Measurements from ENCODE around the gene SMAD7.

Gene SMAD7

DNA sequence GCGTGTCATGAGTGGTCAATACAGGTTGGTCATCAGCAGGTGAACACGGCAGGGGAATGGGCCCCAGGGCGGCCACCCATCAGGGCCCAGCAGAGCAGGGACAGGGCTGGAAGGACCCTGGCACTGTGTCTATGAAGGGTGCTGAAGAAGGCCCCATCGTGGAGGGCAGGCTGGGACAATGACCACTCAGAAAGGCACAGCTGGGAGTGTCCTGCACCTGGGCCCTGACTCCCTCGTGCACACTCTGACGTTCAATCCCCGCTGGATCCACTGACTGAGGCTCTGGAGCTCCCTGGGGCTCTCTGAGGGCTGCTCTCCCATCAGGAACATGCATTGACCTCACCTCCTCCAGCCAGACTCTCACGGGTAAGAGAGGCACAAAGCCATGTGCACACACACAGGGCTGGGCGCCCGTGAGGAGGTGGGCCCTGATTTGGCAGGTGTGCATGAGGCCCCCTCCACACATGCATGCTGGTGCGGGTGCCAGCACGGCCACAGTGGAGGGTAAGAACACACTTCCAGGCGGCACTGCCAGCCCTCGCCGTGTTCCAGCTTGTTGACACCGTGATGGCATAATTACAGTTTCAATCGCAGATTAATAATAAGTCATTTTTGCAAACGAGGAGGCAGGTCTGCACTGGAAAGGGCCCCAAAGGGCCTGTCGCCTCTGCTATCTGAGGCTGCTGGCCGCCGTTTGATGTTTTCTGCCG is 58.5 kb downstream of the SMAD7 start:
- DNase-seq: peak; percentile 11

DNA sequence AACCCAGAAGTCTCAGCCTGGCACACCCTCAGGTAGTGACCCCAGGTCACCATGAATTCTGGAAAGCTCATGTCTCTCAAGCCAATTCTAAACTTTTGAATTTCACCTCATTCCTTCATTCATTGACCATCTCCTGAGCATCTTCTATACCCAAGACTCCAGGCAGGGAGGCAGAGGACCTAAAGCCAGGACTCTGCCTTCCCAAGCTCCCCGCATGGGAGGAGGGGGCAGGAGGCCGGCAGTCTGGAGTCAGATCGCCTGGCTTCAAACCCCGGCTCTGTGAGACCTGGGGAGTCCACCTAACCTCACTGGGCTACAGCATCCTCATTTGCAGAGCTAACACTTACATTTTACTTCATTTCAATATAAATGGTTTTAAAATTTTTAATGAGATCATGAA is 59.0 kb downstream of the SMAD7 start:
- DNase-seq: no peak

DNA sequence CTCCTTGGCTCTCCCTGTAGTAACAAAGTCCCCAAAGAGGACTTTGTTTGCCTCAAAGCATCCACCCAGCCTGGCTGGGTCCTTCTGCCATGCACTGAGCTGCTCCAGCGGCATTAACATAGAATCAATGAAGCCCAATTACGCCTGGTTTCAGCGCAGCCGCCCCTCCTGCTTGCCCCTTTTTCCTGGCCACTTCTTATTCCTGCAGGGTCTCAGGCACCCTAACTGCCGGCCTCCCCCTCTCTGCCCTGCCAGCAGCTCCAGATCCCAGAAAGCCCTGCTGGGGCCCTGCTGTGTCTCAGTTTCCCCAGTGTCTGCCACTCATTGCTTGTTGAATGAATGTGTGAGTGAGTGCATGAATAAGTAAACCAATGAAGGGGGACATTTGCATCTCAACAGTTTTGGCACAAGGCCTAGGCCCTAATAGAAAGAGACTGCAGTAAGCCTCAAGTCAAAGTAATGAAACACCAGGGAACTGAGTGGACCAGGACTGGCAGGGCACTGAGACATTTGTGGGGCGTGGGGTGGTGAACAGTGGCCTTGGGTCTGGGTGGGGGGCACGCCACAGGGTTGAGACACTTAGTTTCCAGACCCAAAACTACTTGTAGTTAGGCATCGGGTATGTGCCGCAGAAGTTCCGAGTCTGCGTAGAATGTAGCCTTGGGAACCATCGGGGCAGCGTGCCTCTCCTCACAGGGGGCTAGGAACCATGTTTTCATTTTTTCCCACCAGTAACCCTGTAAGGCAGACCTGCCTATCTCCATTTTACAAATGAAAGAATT is 60.6 kb downstream of the SMAD7 start:
- no peak for DNase-seq

DNA sequence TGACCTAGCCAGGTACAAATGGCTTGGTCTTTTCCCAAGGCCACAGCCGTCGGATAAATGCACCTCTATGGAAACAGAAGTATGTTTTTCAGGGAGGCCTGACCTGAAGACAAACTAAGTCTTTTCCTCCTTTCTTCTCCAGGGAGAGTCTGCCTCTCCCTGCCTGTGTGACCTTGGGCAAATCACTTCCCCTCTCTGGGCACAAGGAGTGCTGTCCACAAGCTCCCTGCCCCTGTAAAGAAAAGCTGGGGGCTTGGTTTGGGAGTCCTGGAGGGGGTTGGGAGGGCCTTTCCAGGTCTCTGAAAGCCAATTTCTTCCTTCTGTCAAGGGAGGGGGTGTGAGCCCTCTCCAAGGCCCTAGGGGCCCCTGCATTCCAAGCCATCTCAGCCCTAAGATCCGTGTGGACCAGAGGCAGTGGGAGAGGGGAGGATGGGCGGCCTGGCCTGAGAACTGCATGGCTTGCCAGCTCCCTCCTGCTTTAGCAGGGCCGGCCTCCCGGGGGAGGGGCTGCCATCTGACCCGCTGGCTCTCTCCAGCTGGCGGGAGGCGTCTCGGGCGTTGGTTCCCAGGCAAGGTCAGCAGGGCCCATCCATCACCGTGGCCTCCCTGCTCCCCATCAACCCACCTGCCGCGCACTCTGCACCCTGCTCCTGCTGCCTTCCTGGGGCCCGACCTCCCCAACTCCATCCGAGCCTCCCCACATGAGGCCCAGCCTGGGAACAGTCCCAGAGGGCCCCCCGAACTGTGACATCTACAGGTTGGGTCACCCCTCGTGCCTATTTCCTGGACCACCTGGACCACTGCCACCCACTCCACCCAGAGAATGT is 61.4 kb downstream of the SMAD7 start:
- no peak for DNase-seq

DNA sequence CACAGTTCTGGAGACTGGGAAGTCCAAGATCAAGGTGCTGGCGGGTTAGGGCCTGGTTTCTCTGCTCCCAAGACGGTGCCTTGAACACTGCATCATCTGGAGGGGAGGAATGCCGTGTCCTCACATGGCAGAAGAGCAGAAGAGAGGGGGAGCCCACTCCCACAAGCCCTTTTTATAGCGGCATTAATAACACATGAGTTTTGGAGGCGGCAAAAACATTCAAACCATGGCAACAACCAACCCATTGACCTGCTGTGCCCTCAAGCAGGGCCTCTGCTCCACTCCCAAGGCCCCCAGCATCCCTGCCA is 62.0 kb downstream of the SMAD7 start:
- no peak for DNase-seq

DNA sequence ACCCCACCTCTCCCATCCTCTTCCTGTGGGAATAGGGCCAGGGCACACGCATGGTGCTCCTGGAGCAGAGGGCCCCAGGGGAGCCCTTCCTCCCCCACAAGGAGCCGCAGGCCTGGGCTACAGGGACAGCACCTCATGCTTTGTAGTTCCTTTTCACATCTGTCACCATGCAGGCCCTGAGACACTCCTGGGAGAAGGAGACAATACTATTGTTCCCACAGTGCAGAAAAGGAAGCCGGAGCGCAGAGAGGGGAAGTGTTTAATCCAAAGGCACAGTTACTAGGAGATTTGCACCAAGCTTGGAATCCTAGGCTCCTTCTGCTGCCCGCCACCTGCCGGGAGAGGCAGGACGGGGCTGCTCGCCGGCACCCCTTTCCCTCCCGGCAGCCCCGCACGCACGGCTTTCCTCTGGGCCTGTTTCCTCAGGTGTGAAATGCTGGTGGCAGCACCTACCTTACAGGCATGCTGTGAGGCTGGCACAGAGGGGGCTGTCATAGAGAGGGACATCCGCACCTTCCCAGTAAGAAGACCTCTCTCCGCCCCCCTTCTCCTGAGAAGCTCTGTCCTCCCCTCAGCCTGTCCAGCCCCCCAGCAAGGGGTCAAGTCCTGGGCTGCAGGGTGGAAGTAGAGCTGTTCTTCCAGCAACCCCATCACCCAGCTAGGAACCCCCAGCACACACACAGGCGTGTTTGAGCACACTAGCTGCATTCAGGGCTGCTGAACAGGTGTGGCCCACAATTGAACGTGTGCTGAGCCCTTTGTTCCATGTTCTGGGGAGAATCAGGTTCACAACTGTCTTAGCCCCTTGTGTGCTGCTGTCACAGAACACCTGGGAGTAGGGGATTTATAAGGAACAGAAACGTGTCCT is 62.6 kb downstream of the SMAD7 start:
- DNase-seq: no peak

DNA sequence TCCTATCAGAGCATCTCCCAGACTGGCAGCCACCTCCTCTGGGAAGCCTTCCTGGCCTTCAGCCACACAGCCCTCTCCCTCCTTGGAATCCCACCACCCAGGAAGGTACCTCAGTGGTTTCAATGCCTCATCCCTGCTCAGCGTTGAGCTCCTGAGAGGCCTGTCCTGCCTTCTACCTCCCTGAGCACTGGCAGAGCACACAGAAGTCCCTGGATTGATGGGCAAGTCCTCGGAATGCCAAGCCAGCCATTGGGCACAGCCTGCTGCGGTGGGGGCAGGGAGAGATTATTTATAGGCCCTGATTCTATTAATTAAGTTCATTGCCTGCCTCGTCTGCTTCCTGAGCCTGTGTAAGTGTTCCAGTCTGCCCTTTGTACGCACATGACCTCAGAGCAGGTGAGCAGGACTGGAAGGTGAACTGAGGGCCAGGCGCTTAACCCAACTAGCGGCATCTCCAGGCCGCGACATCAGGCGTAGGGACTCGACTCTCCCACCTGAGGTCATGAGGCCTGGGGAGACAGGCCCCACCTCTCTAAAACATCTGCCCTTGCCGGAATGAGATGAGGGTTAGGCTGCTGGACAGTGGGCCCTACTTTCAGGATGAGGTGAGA is 63.4 kb downstream of the SMAD7 start:
- DNase-seq: no peak

DNA sequence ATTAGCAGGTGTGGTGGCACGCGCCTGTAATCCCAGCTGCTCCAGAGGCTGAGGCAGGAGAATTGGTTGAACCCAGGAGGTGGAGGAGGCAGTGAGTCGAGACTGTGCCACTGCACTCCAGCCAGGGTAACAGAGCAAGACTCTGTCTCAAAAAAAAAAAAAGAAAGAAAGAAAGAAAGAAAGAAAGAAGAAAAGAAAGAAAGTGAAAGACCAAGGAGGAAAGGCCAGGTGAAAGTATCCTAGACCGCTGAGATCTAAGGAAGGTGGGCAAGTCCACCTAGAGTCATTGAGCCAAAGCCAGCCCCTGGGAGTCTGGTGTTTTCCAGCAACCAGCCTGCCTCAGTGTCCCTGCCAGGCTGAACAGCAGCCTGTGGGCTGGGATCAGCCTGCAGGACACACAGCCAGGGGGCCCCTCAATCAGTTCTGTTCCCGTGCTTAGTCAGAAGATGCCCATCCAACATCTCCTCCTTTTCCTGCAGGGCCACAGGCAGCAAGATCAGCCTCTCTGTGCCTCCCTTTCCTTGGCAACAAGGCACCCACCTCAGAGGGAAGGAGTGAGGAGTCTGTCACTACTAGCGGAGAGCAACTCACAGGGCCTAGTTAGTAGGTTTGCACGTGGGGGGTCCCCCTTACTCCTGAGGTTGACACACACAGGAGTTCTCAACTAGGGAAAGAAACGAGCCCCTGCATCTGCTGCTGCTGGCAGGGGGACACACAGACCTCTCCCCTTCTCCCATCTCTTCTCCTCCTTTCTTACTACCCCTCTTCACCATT is 64.1 kb downstream of the SMAD7 start:
- DNase-seq: no peak

DNA sequence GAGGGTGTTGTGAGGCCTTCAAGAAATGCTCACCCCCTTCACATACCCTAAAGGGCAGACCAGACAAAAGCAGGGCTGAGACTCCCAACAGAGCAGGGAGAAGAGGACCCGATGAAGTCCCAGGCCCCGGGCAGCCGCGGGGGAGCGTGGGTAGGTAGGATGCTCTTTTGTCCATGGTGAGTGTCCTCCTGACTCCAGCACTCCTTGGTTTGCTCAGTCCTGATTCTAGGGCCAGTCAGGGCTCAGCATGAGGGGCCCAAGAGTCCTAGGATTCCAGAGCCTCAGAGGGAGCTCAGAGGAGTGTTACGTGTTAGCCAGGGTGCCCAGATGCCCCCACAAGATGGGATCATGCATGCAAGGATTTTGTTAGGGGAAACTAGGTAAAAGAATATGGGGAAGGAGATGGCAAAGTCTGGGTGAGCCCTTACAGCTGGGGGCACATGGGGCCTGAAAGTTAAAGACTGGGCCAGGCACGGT is 64.8 kb downstream of the SMAD7 start:
- DNase-seq: no peak

DNA sequence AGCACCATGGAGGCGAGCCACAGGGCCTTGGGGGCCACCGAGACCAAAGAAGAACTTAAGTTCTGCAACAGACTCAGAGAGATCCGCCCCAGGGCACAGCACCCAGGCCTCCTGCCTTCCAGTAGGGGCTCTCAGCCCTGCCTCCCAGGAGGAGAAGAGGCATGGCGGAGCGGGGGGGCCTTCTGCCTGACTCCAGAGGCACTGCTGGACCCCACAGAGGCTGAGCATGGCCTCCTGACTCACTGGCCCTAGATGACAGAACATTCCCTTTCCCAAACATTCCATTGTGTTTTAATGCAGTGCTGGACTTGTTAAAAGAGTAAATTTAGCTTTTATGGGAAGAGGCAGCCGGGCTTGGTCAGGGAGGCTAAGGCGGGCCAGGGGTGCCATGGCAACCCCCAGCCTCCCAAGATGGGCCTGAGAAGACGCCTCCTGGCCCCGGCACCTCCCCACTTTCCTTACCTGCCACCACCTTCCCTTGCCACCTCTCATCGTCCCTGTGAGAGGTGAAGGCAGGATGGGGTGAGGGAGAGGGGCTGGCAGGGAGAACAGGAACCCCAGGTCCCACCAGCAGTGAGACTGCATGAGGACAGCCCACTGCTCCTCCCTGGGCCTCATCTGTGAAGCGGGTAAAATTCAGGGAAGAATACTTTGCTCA is 65.4 kb downstream of the SMAD7 start:
- DNase-seq: no peak

DNA sequence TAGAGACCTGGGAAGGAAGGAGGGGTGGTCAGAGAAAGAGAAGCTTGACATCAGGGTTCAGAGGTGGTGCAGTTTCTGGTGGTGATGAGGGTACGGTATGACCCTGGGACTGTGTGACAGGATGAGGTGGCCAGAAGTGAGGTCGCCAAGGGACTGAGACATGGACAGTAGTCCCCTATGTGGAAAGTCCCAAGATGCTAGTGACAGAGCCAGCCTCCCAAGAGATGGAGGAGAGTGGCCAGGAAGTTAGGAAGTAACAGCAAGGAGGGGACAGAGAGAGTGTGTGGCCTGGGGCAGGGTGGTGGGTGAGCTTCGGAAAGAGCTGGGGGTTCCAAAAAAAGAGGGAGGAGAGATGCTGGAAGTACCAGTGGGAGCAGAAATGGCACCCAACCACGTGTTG is 66.0 kb downstream of the SMAD7 start:
- DNase-seq: no peak

DNA sequence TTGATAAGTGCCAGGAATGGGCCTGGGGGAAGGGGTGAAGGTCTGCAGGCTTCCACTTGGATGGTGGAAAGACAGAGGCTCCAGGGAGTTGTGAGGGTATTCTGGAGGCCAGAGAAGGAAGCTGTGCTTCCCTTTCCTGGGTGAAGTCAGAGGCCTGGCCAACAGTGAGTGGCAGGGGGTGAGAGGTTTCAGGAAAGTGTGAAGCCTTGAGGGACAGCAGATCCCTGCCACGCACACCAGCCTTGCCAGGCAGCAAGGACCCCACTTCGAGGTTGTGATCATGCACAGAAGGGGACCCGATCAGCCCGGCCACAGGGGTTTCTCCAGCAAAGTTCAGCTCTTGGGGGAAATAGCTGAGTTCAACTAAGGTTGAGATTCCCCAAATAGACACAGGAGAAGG is 66.5 kb downstream of the SMAD7 start:
- no peak for DNase-seq

DNA sequence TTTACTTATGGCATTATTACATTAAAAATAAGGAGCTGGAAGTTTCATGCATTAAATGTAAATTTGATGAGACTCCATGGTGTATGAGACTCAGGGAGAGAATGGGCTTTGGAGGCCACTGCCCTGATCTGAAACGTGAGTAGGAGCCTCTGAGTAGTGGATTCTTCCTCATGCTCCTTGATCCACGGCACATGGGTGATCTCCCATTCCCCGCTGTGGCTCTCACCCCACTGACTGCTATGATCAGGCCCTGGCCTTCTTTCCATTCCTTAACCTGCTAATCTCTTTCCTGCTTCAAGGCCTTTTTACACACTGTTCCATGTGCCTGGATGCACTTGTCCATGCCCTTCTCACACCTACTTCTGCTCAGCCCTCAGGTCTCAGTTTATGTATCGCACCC is 68.4 kb downstream of the SMAD7 start:
- no peak for DNase-seq

DNA sequence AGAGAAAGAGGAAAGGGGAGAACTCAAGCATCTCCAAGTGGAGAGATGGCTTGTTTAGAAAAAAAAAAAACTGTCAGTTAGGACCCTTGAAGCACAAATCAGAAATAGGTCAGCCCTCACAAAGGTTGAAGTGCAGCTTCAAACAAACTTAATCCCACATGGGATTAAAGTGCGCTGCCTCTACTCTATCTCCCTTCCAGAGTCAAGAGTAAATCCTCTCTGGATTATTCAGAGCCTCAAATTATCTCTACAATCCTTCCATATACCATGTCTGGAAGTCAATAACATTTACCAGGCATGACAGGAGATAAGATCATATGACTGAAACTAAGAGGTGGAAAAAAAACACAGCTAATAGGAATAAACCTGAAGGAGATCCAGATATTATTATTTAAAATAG is 69.8 kb downstream of the SMAD7 start:
- no peak for DNase-seq

DNA sequence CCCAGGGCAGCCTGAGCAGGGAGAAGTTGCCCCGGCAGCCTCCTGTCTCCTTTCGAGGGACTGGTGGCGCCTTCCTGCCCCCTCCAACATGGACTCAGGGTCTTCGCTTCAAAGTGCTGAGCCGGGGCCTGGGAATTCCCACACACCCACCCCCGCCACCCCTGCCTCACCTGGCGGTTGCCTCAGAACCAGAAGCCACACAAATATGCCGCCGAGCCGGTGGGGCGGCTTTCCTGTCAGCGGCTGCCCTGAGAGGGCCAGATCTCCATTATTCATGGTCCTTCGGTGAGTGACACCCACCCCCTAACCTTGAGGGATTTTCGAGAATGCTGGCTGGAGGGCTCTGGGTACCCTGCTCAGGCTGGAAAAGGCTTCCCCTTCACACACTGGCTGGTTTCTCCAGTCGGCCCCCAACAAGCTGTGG is 71.7 kb downstream of the SMAD7 start:
- no peak for DNase-seq

DNA sequence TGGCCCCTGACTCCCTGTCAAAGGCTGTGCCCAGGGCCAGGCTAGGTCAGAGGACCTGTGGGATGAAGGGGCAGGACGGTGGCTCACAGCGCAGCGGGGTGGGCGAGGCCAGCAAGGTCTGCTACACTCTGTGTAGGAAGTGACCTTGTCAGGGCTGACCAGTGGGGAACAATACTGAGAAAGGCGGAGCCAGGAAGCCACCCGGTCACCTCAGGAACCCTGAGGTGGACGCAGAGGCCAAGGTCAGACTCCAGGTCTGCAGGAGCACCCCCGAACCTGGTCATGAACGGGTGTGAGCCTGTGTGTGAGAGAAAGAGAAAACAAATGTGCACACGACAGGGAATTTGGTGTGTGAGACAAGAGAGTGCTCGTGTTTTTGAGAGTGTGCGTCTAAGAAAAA is 72.3 kb downstream of the SMAD7 start:
- no peak for DNase-seq

DNA sequence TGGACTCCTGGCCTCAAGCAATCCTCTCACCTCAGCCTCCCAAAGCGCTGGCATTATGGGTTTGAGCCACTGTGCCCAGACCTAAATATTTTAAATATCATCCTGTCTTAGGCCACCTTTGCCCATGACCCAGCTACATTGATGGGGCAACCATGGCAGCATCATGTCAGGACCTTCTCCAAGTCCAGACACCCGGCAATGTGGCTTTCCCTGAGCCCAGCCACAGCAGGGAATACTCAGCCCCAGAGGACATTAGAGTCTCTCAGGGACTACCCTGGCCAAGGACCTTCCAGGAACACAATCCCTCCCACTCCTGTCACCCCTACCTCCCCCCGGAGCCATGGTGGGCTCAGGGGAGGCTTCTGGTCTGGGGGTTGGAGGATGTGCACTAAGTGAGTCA is 72.8 kb downstream of the SMAD7 start:
- no peak for DNase-seq

DNA sequence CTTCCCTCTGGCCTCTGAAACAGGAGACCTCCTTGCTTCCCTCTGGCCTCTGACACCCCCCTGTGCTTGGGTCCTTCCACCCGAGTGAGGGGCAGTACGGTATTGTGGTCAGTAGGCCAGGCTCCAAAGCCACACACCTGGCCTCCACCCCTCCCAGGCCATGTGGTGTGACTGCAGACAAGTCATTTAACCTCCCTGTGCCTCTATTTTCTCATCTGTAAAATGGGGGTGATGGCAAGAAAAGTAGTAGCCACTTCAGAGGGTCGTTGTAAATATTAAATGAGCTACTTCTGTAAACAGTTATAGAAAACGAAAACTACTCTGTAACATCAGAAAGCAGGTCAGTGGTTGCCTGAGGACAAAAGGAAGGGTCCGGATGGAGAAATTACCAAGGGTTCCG is 74.2 kb downstream of the SMAD7 start:
- DNase-seq: no peak

DNA sequence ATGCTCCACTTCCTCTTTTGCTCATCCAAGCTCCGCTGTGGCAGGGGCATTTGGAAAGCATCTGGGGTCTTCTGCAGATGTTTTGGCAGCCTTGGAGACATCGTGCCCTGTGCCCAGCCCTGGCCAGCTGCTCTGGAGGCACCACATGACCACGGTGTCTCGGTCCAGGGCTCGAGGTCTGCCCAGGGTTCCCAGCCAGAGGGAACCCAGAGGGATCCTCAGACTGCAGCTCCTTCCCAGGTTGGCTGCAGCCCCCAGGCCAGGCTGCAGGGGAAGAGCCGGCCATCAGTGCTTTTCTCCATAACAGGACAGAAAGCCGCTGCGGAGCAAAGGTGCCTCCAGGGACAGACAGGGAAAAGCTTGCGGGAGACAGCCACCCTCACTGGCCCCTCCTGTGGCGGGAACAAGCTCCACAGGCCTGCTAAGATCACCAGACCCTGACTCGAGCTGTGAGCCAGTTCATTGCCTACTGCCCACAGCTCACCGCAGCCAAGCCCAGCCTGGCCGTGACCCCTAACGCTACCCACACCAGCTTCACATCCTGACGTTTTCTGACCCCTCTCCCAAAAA is 74.7 kb downstream of the SMAD7 start:
- no peak for DNase-seq

DNA sequence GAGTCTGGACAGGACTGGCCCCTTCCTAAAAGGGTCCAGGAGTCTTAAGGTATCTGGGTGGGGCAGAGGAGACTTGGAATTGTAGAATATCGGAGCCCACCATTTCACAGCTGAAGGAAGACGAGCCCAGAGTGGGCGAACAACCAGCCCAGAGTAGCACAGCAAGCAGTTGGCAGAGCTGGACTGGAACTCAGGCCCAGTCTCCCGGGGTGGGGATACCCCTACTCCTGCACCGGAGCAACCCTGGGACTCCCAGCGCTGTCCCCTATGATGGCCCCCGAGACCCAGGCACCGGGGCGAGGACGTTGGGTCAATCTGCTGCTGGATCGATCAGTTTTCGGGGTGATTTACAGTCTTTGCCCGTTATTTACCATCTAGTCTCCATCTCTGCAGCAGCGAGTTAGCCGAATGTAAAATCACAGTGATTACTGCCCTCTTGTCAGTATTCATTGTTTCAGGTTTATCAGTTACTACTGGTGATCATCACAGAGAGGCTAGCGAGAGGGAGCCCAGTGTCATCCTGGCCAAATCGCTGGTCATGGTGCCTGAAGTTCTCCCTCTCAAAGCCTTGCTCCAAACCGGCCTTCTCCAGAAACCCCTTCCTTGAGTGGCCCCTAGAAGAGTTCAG is 75.3 kb downstream of the SMAD7 start:
- DNase-seq: no peak
